WTC11 (cell line): Measurements from ENCODE around the gene GRPEL1.

Experiments
- CREB1 ChIP-seq: sonication (generic); formaldehyde crosslinking; IDR thresholded peaks from 2 replicates; pipeline ENCODE4 v1.8.0; 2023; ENCODE audit warnings: mild to moderate bottlenecking, missing genetic modification reagents
- CTCF ChIP-seq: fragments of 200-600 bp; IDR thresholded peaks from 2 replicates; pipeline ENCODE4 v1.8.0; 2022; ENCODE audit warnings: antibody characterized with exemption
- ETV6 ChIP-seq: sonication (generic); formaldehyde crosslinking; IDR thresholded peaks from 2 replicates; pipeline ENCODE4 v1.8.1; 2022; ENCODE audit warnings: mild to moderate bottlenecking, missing genetic modification reagents
- FOXJ3 ChIP-seq: sonication (generic); formaldehyde crosslinking; IDR thresholded peaks from 2 replicates; pipeline ENCODE4 v1.9.0; 2021; ENCODE audit warnings: missing genetic modification reagents, mild to moderate bottlenecking, borderline replicate concordance
- NFYB ChIP-seq: sonication (generic); formaldehyde crosslinking; conservative IDR thresholded peaks from 2 replicates; pipeline ENCODE4 v1.8.0; 2022; ENCODE audit warnings: low read depth, missing genetic modification reagents
- RELA ChIP-seq: sonication (generic); formaldehyde crosslinking; IDR thresholded peaks from 2 replicates; pipeline ENCODE4 v1.8.1; 2022; ENCODE audit warnings: missing genetic modification reagents, mild to moderate bottlenecking, borderline replicate concordance
- SP1 ChIP-seq: sonication (generic); formaldehyde crosslinking; conservative IDR thresholded peaks from 2 replicates; pipeline ENCODE4 v1.8.1; 2022; ENCODE audit warnings: missing genetic modification reagents
- TF ChIP-seq, protein P1 (sequence below): sonication (generic); formaldehyde crosslinking; IDR thresholded peaks from 2 replicates; pipeline ENCODE4 v1.8.1; 2023; ENCODE audit warnings: mild to moderate bottlenecking, missing genetic modification reagents

- TF ChIP-seq CREB1 (CRISPR knock-in tag), result no peak
- no peak for TF ChIP-seq CTCF
- TF ChIP-seq, protein P1, sequence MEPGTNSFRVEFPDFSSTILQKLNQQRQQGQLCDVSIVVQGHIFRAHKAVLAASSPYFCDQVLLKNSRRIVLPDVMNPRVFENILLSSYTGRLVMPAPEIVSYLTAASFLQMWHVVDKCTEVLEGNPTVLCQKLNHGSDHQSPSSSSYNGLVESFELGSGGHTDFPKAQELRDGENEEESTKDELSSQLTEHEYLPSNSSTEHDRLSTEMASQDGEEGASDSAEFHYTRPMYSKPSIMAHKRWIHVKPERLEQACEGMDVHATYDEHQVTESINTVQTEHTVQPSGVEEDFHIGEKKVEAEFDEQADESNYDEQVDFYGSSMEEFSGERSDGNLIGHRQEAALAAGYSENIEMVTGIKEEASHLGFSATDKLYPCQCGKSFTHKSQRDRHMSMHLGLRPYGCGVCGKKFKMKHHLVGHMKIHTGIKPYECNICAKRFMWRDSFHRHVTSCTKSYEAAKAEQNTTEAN (CRISPR knock-in tag), result no peak
- TF ChIP-seq ETV6 (CRISPR knock-in tag), result no peak
- TF ChIP-seq NFYB, result no peak
- no peak for TF ChIP-seq SP1
- no peak for TF ChIP-seq FOXJ3
- TF ChIP-seq RELA (CRISPR knock-in tag), result no peak
Measured at GRCh38 chr4:7068883-7069282, 1.0 kb upstream of the GRPEL1 start.
